ENCODE results near the gene MAN2B2. TPM values are rescaled to one million over a fixed set of nuclear protein-coding genes. Genes with fewer than 3 reads are reported as not detected.

The MAN2B2 gene
- total RNA-seq, 1 donor from 2014 or later, result 18.6 TPM

DNA sequence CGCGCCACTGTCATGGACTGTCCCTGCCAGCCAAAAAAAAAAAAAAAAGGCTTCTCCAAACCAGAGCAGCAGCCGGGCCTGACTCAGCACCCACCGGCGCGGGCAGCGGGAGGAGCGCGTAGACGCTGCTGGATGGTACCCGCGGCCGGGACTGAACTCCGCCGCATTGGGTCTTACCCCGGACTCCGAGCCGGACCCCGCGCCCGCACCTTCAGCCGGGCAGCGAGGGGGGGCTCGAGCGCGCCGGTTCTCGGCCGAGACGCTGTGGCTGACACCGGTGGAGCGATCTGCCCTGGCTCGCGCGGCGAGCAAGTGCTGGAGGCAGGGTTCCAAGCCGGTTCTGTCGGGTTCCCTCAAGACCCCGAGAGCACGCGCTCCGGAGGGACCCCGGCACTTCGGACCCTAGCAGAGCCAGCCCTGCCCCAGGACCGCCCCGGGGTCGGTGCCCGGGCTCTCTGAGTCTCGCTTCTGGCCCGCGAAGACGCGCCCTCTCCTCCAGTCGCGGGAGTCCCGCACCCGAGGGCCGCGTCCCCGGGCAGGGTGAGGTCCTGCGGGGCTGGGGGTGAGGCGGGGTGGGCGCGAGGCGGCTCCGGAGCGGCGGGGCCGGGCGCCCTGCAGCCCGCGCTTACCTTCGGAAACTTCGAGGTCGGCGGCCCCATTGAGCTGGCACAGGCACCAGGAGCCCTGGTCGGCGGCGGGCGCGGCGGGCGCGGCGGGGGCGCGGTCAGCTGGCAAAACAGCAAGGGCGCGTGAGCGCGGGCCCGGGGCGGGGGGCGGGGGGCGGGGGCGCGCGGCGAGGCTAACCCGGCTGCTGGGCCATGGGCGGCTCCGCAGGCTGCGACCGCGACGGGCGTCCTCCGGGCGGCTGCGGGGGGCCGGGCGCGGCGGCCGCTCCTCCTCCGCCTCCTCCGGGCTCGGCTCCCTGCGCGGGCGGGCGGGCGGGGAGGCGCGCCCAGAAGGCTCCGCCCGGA is 11.8 kb upstream of the MAN2B2 start:
- intact Hi-C loops (cut with DNase I), result no loop called here
- DNase-seq (ENCODE audit: low spot score), result no peak

DNA sequence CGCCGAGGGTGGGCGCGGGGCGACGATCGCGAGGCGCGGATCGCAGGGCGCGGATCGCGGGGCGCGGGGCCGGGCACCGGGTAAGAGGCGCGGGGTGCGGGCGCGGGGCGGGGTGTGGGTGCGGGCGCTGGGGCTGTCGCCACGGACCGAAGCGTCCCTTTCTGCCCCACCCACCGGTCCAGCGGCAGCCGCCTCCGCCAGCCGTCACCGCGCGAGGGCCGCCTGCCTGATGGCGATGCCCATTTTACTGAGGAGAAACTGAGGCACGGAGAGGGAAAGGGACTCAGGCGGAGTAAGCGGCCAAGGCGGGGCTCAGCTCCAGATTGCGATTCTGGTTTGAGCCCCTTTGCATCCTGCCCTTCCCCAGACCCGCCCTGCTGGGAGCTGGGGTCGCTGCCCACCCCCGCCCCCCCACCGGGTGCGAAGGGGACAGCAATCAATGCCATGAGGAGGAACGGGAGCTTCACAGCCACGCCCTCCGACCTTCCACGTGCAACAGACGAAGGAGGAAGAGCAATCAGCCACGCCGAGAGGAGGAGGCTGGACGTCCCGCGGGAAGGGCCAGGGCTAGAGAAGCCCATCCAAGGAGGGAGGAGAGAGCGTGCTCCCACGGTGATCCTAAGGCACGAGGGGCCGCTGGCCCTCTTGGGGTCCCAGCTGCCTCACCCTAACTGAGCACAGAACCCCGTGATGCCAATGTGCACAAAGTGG is 10.9 kb upstream of the MAN2B2 start:
- no peak for DNase-seq (ENCODE audit: low spot score)
- intact Hi-C loops (cut with DNase I), result no loop called here

DNA sequence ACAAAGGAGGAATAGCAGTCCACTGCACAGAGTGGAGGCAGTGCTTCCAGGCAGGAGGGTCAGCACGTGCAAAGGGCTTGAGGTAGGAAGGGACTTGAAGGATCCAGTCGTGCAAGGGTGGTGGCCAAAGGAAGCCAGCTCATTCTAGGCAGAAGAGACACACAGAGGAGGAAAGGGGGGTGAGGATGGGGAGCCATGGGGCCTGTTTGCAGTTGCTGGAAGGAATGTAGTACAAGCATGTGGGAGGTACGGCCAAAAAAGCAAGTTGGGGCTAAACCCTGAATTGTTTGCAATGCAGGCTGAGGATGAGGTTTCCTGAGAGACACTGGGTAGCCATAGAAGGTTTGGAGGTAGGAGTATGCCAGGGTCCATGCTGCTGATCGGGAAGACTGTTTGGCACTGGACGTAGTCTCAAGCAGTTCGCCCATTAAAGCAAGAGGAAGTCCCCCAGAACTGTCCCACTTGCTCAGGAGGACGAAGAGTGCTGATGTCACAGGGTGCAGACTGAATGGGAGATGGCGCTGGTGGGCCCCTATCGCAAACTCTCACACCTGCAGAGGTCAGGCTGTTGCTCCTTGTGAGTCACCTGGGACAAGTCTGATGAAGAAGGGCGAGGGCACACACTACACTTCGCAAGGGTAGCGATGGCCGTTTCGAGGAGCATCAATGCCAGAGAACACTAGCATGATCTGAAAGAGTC is 9.1 kb upstream of the MAN2B2 start:
- intact Hi-C loops (cut with DNase I), result no loop called here

DNA sequence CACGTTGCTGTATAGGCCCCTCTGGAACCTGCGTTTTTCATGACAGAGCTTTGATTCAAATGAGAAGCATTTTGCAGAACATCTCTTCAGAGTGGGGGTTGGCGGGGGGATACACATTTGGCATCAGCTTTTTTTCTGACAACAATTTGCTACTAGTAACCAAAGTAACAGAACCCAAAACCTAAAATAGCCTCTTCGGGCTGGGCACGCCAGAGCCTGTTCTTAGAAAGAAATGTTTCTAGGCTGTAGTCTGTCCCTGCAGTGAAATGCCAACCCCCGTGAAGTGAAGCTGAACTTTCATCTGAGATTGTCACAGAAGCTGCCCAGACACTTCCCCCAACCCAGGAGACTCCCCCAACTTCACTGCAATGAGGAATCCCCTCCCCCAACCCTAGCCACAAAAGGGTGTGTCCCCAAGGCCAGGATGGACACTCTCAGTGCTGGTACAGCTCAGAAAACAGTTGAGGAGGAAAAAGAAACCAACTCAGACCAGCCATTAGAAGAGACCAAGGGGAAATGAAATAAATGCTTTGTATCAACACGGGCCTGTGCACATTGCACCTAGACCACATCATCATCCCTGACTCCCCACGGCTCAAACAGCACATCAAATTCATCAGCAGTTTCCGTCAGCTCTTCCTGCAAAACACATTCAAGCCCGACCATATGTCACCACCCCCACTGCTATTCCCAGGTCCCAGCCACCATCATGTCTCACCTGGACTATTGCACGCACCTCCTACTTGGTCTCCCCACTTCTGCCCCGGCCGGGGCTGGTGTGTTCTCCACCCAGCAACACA is 8.4 kb upstream of the MAN2B2 start:
- intact Hi-C loops (cut with DNase I), result no loop called here

More for the DNA sequence above, 9.1 kb upstream of the MAN2B2 start:
- DNase-seq (ENCODE audit: low spot score), result no peak

DNA sequence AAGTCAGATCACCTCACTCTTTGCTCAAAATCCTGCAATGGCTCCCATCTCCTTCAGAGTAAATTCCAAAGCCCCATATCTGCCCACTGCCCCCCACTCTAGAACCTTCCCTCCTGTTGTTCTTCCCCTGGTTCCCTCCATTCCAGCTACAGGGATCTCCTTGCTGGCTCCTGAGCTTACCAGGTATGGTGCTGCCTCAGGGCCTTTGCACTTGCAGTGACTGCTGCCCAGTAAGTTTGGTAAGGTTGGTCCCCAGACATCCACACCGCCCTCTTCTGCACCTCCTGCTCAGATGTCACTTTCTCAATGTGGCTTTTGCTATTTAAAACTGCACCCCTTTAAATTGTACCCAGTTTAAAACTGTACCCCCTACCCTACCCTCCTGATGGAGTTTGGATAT is 7.8 kb upstream of the MAN2B2 start:
- intact Hi-C loops (cut with DNase I), result no loop called here
- no peak for DNase-seq (ENCODE audit: low spot score)

More for the DNA sequence above, 8.4 kb upstream of the MAN2B2 start:
- DNase-seq (ENCODE audit: low spot score), result no peak

DNA sequence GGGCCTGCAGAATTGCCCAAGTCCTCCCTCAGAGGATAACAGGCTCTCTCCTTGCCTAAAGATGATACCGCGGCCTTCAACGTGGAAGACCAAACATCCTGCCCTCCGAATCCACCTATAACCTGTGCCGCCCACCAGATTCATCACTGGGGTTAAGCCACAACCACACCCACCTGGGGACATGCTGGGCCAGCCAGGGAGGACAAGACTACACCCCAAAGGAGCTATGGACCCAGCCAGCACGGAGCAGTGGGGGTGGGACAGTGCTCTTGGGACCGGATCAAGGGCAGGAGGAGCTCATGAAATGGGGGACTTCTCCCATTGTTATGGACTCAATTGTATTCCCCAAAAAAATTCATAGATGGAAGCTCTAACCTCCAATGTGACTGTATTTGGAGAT is 6.8 kb upstream of the MAN2B2 start:
- no peak for DNase-seq (ENCODE audit: low spot score)
- intact Hi-C loops (cut with DNase I), result no loop called here

DNA sequence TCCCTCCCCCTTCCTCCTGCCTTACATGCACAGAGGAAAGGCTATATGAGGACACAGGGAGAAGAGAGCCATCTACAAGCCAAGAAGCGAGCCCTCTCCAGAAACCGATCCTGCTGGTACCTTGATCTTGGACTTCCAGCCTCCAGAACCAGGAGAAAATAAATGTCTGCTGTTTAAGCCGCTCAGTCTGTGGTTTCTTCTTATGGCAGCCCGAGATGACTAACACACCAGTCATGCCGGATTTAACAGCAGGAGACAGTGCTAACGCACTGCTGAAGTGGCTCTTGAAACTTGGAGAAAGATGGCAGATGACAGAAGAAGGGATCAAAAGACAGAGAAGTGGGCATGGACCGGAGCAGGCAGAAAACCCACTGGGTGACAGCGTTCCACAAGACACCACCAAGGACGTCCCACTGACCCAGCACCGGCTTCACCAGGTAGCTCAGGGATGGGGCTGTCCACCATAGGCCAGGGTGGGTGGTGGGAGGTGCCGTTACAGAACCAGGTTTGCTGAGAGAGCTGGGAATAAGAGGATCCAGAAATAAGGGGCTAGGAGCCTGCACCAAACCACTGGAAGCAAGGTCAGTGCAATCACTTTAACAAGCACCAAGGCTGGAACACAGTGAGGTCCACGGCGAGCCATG is 6.2 kb upstream of the MAN2B2 start:
- DNase-seq (ENCODE audit: low spot score), result no peak

DNA sequence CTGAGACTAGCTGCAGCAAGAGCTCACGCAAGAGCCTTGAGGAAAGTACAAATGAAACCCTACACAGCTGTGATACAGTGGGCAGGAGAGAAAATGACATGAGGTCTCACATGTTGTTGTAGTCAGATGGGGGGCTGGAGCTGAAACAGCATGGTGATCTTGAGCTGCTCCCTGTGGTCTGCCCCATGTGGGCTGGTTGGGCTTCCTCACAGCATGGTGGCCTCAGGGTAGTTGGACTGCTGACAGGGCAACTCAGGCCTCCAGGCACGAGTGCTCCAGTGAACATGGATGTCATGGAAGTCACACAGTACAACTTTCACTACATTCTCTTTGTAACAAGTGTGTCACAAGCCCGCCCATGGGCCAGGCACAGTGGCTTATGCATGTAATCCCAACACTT is 3.4 kb upstream of the MAN2B2 start:
- intact Hi-C loops (cut with DNase I), result loop anchor here (10.0 kb wide), 1 partner anchor 103 kb away; a partner anchor contains a TSS
- no peak for DNase-seq (ENCODE audit: low spot score)

More for the DNA sequence above, 6.2 kb upstream of the MAN2B2 start:
- intact Hi-C loops (cut with DNase I), result no loop called here

DNA sequence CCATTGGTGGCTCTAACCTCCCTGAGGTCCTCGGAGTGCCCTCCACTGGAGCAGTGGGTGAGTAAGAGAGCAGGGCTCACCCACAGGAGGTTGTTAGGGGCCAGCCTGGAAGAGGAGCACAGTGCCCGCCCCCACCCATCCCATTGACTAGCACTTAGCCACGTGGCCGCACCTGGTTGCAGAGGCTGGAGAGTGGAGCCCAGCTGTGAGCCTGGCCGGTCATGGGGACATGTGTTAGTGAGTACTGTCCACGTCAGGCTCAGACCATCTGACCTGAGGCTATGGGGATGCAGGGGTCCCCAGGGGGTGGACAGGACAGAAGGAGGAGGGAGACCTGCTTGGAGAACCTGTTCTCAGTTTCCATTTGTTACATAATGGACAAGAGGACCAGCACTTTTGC is 1.4 kb upstream of the MAN2B2 start:
- intact Hi-C loops (cut with DNase I), result loop anchor here (10.0 kb wide), 1 partner anchor 101 kb away; a partner anchor contains a TSS
- no peak for DNase-seq (ENCODE audit: low spot score)

DNA sequence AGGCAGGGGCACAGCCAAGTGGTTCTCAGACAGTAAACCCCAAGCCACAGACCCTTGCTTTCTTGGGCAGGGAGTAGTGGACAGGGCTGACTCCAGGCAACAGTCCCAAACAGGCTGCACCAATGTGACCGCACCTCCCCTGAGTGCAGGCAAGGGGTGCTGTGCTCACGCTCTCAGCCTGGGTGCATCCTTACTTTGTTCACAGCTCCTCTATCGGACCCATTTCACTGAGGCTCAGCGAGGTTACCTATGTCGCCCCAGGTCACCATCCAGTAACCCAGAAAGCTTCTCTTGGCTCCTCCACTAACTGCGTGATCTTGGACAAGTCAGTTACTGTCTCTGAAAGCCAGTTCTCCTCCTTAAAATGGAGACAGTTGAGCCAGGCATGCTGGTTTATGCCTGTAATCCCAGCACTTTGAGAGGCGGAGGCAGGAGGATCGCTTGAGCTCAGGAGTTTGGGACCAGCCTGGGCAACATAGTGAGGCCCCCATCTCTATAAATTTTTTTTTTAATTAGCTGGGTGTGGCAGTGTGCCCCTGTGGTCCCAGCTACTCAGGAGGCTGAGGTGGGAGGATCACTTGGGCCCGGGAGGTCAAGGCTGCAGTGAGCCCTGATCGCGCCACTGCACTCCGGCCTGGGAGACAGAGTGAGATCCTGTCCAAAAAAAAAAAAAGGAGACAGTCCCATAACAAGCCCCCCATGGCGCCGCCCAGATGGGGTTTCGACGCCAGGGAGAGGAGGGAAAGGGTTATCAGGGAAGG is 823 bp upstream of the MAN2B2 start:
- no peak for DNase-seq (ENCODE audit: low spot score)
- intact Hi-C loops (cut with DNase I), result loop anchor here (10.0 kb wide), 1 partner anchor 101 kb away; a partner anchor contains a TSS

DNA sequence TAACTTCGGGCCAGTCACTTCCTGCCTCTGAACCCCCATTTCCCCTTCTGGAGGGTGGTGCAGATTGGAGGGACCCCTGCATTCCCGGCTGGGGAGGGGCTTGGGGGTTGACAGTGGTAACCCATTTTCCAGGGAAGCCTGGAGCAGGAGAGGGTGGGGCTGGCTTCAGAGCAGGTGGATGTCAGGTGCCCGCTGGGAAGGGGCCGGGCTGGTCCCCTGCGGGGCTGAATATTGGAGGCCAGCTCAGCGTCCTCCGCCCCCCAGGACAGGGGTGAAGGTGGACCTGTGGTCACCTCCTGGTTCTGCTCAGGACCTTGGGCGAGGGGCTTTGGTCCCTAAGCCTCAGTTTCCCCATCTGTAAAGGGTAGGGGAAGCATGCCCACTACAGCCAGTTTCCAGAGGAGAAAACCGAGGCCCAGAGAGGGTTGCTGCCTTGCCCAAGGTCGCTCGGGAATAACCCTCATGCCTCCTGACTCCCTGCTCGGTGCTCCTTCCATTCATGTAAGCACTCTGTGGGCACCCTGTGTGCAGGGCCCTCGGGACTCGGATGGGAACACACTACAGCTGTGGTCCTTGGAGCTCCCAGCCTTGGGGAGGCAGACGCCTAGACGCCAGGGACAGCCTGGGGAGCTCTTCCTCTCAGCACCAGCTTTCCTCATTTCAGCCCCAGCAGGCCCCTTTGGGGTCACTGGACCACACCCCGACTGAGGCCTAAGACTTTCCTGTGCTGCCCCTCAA is 683 bp downstream of the MAN2B2 start:
- no peak for DNase-seq (ENCODE audit: low spot score)
- intact Hi-C loops (cut with DNase I), result loop anchor here (10.0 kb wide), 1 partner anchor 99 kb away; a partner anchor contains a TSS

DNA sequence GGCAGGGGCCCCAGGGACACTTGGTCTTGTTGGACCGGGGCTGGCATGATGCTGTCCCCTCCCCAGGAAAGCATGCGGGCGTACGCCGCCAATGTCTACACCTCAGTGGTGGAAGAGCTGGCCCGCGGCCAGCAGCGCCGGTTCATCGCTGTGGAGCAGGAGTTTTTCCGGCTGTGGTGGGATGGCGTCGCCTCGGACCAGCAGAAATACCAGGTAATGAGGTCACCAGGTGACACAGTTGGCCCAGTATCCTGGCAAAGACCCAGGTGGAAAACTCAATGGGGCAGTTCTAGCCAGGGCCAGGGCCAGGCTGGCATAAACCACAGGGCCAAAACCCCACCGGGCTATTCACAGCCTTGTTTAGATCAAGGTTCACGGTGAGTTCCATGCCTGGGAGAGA is 1.5 kb downstream of the MAN2B2 start:
- intact Hi-C loops (cut with DNase I), result loop anchor here (10.0 kb wide), 1 partner anchor 98 kb away; a partner anchor contains a TSS
- no peak for DNase-seq (ENCODE audit: low spot score)

DNA sequence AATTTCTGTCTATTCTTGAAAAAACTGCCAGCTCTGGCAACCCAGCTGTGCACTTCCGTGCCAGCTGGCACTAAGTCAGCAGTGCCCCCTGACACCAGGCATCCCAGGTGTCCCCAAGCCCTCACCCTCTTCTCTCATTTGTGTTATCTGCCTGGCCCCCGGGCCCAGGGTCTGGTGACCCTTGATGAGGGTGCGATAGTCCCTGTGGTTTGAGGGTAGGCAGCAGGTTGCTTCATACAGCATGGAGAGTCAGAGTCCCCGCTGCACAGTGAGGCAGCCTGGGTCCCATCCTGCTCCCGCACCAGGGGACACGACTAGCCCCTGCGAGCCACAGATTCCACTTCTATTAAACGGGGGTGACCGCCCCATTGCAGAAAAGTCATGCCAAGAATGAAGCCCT is 1.9 kb downstream of the MAN2B2 start:
- no peak for DNase-seq (ENCODE audit: low spot score)
- intact Hi-C loops (cut with DNase I), result loop anchor here (10.0 kb wide), 1 partner anchor 98 kb away; a partner anchor contains a TSS

DNA sequence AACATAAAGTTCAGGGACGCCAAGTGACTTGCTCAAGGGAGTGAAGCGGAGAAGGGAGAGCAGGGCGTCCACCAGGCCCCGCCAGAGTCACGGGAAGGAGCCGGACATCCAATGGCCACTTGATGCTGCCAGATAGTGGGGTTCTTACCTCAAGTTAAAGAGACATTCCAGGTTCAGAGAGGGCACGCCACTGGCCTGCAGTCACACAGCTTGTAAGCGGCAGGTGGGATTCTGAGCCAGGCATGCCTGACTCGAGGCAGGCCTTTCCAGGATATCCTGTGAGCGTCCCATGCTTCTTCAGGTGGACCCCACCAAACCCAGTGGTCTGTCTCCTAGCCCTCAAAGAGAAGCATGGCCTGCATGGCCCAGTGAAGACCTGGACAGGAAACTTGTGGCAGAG is 2.4 kb downstream of the MAN2B2 start:
- no peak for DNase-seq (ENCODE audit: low spot score)
- intact Hi-C loops (cut with DNase I), result loop anchor here (10.0 kb wide), 1 partner anchor 97 kb away; a partner anchor contains a TSS

DNA sequence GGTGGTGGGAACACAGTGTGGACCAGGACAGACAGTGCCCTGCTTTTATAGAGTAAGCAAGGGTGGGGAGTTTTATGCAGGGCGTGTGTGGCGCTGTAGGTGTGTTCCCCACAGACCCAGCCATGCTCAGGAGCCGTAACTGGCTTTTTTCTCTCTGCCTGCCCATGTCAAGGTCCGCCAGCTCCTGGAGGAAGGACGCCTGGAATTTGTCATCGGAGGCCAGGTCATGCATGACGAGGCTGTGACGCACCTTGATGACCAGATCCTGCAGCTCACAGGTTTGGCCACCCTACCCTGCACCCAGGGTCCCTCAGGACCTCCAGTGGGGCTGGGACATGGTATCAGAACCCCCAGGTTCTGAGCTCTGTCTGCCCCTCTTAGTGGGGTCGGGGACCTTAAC is 3.2 kb downstream of the MAN2B2 start:
- intact Hi-C loops (cut with DNase I), result loop anchor here (10.0 kb wide), 1 partner anchor 97 kb away; a partner anchor contains a TSS
- DNase-seq (ENCODE audit: low spot score), result no peak

DNA sequence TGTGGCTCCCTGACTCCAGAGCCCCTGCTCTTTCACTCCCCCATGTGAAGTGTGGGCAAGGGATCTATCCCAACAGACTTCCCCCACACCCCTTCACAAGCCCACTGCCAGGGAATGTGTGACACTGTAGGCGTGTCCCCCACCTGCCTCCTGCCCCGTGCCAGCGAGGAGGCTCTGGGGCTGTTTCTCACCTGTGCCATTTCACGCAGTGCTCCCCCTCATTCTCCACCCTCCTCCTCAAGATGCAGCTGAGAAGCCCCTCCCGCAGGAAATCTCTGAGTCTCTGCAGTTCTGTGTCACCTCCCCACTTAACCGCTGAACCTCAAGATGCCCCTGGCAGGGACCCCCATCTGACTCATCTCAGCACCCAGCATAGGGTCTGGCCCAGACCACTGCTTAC is 5.4 kb downstream of the MAN2B2 start:
- no peak for DNase-seq (ENCODE audit: low spot score)
- intact Hi-C loops (cut with DNase I), result no loop called here

DNA sequence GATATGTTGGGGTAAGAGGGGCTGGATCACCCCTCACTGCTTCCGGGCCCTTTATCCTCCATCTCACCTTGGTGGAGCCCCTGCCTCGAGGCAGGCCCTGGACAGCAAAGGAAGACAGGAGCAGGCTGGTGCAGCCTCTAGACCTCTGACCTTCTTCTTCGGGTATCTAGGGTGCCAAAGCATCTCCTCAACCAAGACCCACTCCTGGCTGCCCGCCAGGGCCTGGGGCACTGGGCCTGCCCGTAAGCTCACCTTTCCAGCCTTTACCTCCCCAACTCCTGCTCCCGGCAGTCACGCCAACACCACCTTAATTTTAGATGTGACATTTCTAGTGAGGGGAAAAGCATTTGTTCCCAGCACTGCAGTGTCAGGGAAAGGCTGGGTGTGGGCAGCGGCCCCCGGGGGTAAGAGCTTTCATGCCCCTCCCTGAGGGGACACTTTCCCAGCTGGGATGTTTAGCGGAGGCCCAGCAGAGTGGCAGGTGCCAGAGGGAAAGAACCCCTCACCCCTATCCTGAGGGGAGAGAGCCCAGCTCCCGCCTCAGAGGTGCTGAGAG is 6.7 kb downstream of the MAN2B2 start:
- DNase-seq (ENCODE audit: low spot score), result no peak
- intact Hi-C loops (cut with DNase I), result no loop called here

Data from cardiac septum (tissue), 1 donor.